Activated effector memory CD4-positive, alpha-beta T cell treated with anti-CD3 and anti-CD28 coated beads, Interleukin-2, amount 50 U/mL, for 16 hours (primary cell): Measurements from ENCODE around the gene ACACA.
"Not testable (repeated sequence)": the region's sequence is repeated elsewhere in the genome, so short reads cannot be mapped to it uniquely, and the experiment has no call there.

Experiments
- DNase-seq: peaks from one replicate; pipeline ENCODE4 v3.0.0-alpha.2; 2020

The ACACA gene

GRCh38 chr17:37406635-37407461 lies at the start of gene ACACA, which contains the start of gene TADA2A:
Gene ACACA (minus strand): TSS chr17:37406836. CDS start chr17:37406299, 537 bp downstream.
Gene TADA2A (plus strand): TSS chr17:37406886. CDS start chr17:37411366, 4,480 bp downstream.
- peak; percentile 91 for DNase-seq

- DNase-seq, result no peak
Observed at GRCh38 chr17:37450112-37450511, 43.5 kb upstream of the ACACA start.

GRCh38 chr17:37447641-37448040 lies 41.0 kb upstream of the ACACA start:
- DNase-seq, result no peak

GRCh38 chr17:37446027-37446426 lies 39.4 kb upstream of the ACACA start:
- no peak for DNase-seq

GRCh38 chr17:37441369-37442014 lies 34.9 kb upstream of the ACACA start:
- DNase-seq, result not testable (repeated sequence)

- no peak for DNase-seq
Observed at GRCh38 chr17:37440424-37440823, 33.8 kb upstream of the ACACA start.

GRCh38 chr17:37438141-37438540 lies 31.5 kb upstream of the ACACA start:
- DNase-seq, result no peak

- no peak for DNase-seq
Observed at GRCh38 chr17:37432671-37433070, 26.0 kb upstream of the ACACA start.

- DNase-seq, result no peak
Observed at GRCh38 chr17:37430051-37430627, 23.5 kb upstream of the ACACA start.

GRCh38 chr17:37429453-37429852 lies 22.8 kb upstream of the ACACA start:
- no peak for DNase-seq

GRCh38 chr17:37429039-37429438 lies 22.4 kb upstream of the ACACA start:
- no peak for DNase-seq

- DNase-seq, result no peak
Observed at GRCh38 chr17:37425268-37425667, 18.6 kb upstream of the ACACA start.

GRCh38 chr17:37422971-37423625 lies 16.5 kb upstream of the ACACA start:
- DNase-seq, result no peak

GRCh38 chr17:37417852-37418251 lies 11.2 kb upstream of the ACACA start:
- no peak for DNase-seq

- DNase-seq, result no peak
Observed at GRCh38 chr17:37413875-37414519, 7.4 kb upstream of the ACACA start.

GRCh38 chr17:37410357-37410756 lies 3.7 kb upstream of the ACACA start:
- DNase-seq, result no peak

GRCh38 chr17:37408145-37408479 lies 1.5 kb upstream of the ACACA start:
- DNase-seq, result not testable (repeated sequence)

- no peak for DNase-seq
Observed at GRCh38 chr17:37405955-37406634, 541 bp downstream of the ACACA start.

GRCh38 chr17:37405522-37405921 lies 1.1 kb downstream of the ACACA start:
- not testable (repeated sequence) for DNase-seq

- DNase-seq, result no peak
Observed at GRCh38 chr17:37400505-37400904, 6.1 kb downstream of the ACACA start.

- no peak for DNase-seq
Observed at GRCh38 chr17:37399265-37399803, 7.3 kb downstream of the ACACA start.

- no peak for DNase-seq
Observed at GRCh38 chr17:37393352-37393751, 13.3 kb downstream of the ACACA start.
